NCI-H446 treated with DMSO at 0.1 percent for 48 hours (cell line): ENCODE measurements around the gene MON2.
"Not testable (repeated sequence)": the region's sequence is repeated elsewhere in the genome, so short reads cannot be mapped to it uniquely, and the experiment has no call there.

Experiments used
- DNase-seq: peaks from one replicate; lab custom pipeline; 2025; lab: John Stamatoyannopoulos, UW

MON2 gene, protein sequence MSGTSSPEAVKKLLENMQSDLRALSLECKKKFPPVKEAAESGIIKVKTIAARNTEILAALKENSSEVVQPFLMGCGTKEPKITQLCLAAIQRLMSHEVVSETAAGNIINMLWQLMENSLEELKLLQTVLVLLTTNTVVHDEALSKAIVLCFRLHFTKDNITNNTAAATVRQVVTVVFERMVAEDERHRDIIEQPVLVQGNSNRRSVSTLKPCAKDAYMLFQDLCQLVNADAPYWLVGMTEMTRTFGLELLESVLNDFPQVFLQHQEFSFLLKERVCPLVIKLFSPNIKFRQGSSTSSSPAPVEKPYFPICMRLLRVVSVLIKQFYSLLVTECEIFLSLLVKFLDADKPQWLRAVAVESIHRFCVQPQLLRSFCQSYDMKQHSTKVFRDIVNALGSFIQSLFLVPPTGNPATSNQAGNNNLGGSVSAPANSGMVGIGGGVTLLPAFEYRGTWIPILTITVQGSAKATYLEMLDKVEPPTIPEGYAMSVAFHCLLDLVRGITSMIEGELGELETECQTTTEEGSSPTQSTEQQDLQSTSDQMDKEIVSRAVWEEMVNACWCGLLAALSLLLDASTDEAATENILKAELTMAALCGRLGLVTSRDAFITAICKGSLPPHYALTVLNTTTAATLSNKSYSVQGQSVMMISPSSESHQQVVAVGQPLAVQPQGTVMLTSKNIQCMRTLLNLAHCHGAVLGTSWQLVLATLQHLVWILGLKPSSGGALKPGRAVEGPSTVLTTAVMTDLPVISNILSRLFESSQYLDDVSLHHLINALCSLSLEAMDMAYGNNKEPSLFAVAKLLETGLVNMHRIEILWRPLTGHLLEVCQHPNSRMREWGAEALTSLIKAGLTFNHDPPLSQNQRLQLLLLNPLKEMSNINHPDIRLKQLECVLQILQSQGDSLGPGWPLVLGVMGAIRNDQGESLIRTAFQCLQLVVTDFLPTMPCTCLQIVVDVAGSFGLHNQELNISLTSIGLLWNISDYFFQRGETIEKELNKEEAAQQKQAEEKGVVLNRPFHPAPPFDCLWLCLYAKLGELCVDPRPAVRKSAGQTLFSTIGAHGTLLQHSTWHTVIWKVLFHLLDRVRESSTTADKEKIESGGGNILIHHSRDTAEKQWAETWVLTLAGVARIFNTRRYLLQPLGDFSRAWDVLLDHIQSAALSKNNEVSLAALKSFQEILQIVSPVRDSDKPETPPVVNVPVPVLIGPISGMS (N-terminal part only)

DNA sequence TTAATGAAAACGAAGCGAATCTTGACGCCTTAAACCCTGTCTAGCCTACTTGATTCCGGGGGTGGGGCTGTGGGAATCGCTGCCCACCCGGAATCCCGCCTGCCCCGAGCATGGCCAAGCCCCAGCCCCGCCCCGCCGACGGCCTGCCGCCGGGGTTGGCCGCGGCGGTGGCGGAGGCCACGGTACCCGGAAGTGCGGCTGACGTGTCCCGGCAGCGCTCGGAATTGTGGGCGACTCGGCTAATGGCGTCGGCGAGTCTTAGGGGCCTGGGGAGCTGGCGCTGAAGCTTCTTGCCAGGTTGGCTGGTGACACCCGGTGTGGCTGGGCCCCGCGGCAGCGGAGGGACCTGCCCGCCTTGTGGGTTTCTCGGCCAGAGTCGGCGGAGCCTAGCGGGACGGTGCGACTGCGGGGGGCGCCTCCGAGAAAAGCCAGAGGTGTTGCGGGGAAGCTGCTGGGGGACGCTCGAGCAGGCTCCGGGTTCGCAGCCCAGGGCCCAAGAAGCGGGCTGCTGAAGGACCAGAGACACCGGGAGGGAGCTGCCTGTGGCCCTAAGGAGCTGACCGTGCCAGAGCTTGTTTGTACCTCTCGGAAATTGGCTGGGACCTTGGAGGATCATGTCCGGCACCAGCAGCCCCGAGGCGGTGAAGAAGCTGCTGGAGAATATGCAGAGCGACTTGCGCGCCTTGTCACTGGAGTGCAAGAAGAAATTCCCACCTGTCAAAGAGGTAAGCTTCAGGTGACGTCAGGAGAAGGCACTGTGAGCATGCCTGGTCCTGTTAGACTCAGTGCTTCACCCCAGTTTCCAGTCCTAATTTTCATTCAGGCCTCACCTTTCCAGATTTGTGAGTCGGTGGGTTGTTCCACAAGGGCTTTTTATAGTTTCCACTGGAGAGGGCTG, at the start of gene MON2:
TSS of gene MON2 (plus strand) at position 233 of the 898 bp plus-strand sequence. CDS start at position 615, 382 bp downstream.
- peak; percentile 51 for DNase-seq

DNA sequence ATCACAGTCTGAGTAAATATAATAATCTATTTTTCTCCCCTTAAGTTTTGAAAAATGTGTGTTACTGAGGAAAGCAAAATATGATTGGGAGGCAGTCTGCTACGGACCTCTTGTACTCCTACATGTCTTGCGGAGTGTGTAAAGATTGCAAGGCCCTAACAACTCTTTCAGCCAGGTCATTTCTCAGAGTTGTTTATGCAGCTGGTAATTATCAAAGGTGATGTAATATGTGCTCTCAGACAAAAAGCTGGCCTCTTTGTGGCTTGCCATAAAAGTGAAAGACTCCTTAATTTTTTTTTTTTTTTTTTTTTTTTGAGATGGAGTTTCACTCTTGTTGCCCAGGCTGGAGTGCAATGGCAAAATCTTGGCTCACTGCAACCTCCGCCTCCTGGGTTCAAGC, 40.5 kb upstream of the MON2 start:
- no peak for DNase-seq

DNA sequence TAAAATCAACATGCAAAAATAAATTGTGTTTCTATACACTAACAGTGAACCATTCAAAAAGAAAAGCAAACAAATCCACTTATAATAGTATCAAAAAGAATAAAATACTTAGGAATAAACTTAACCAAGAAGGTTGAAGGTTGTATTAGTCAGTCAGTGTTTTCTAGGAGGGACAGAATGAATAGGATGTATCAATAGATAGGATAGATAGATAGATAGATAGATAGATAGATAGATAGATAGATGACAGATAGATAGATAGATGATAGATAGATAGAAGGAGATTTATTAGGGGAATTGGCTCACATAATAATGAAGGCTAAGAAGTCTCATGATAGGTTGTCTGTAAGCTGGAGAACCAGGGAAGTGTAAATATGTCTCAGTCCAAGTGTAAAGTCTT, 37.2 kb upstream of the MON2 start:
- no peak for DNase-seq

DNA sequence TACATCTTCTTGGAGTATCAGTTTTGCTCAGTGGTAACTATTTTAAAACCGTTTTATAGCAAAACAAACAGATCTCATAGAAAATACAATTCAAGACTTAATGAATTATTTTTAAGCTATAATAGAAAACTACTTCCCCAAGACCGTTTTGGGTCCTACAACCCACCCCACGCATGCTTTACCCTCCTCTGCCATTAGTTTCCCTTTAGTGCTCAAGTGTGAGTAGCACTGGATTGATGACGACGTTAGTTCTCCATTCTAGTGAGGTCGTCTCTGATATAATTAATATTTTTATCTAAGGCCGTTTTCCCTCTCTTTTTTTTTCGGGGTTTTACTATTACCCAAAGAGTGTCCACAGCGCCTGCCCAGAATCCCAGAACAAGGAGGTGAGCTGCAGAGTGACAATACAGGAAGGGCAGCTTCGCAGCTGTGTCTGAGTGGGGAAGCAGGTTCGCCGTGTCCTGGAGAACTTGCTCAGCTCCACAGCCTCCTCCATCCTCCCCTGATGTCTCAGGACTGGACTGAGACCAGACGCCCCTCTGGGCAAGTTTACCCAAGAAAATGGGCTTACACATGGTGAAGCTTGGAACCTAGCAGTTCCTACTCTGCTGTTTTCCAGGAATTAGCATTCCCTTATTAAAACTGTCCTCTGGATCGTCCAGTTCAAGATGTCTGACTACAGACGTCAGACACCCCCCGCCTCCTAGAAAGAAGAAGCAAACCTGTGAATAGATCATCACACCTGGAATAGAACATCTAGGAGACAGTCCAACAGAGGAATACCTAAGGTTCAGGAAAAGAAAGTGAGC, 31.9 kb upstream of the MON2 start:
- DNase-seq: no peak

DNA sequence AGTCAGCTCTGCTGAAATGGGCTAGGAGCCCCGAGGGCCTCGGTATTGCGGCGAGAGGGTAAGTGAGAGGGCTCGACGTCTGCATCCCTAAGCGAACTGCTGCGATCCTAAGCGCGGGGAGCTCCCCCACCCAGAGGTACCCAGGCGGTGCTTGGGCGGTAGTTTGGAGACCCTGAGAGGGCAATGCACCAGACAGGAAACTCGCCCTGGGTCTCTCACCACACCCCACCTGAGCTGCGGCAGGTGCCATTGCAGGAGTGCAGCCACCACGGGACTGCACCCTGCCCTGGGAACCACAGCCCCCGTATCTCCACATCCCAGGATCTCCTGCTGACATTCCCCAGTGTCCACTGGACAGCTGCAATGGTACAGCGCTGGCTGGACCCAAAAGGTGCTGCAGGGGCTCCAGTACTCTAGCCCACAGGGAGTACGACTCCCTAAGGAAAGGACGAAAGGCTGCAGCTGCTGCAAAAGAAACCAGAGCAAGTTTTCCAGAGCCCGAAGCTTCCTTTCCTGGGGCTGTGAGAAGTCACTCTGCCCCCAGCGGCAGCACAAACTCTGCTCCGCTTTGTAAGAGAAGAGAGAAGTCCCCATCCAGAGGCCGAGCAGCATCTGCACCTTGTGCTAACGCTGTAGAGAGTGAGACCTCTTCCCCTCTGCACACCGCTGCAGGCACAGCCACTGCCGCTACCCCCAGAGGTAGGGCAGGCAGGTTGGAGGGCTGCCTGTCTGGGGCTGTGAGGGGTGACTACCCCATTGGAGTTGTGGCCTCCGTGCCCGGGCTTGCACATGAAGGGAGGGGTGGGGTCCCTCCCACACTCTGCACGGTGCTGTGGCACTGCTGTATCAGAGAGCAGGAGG, 31.1 kb upstream of the MON2 start:
- DNase-seq: no peak

DNA sequence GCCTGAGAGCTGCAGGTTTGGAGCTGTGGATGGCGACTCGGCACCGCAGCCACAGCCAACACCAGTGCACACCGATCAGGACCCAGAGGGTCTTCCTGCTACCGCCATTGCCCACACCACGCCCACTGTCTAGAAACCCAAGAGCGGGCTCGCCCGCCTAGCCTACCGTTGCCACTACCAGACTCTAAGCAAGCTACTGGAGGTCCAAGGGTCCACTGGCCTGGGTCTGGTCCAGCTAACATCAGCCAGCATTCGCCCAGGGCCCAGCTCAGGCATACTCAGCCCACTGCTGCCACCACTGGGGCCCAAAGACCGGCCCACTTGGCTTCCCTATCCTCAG, 30.5 kb upstream of the MON2 start:
- no peak for DNase-seq

DNA sequence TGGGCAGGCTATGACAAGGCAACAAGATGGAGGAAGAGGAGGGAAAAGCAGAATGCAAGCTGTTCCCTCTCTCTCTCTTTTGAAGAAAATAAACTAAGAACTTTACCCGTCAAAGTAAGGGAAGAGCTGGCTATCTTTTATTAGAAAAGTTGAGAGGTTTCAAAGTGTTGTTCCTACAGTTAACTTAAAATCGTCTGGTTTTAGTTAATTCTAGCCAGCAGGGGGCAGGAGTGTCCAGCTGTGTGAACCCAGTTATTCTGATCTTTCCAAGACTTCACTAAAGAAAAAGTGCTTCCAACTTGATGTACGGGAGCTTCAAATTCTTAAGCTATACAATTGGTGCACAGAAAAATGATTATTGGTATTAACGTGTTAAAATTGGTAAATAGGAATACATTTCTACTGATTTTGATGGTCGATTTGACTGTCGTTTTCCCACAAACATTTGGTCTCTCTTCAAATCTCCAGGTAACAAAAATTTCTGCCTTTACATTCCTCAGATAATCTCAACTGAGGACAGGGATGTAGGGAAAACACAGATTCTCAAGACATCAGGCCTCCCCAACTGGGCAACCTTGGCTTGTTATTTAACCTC, 28.4 kb upstream of the MON2 start:
- DNase-seq: peak; percentile 0

DNA sequence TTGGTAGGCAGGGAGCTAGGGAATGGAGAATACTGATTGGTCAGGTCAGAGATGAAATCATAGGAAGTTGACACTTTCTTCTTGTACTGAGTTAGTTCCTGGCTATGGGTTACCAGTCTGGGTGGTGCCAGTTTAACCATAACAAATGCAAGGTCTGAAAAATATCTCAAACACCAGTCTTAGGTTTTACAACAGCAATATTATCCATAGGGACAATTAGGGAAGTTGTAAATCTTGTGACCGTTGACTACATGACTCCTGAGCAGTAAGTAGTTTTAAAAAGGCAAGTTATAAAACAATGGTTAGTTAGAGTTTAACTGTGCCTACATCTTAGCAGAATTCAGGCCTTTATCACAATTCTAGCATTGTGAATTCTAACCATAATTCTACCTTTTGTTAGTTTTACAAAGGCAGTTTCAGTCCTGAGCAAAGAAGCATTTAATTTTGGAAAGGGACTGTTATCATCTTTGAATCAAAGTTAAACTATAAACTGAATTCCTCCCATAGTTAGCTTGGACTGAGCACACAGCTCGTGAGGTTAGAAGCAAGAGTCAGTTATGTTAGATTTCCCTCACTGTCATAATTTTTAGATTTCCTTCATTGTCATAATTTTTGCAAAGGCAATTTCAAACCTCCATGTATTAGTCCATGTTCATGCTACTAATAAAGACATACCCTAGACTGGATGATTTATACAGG, 19.7 kb upstream of the MON2 start:
- no peak for DNase-seq

DNA sequence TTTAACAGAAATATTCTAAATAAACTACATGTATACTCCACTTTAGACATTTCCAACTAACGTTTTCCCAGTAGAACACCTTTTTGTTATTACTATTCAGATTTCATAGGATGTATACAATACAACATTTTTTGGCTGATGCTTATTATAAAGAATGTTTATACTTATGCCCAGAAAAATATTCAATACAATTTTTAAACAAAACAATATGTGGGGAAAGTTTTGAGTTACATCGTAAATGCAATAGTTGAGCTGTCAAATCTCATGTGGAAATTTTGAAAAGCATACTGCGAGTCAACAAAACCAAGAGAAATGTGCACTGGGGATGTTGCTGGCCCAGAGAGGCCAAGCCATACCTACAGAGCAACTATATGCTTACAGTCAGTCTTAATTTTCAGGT, 18.2 kb upstream of the MON2 start:
- DNase-seq: no peak

DNA sequence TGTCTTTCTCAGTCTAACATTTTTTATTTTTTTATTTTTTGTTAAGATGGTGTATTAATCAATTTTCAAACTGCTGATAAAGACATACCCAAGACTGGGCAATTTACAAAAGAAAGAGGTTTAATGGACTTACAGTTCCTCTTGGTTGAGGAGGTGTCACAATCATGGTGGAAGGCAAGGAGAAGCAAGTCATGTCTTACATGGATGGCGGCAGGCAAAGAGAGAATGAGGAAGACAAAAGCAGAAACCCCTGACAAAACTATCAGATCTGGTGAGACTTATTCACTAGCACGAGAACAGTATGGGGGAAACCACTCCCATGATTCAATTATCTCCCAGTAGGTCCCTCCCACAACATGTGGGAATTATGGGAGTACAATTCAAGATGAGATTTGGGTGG, 11.2 kb upstream of the MON2 start:
- DNase-seq: not testable (repeated sequence)

DNA sequence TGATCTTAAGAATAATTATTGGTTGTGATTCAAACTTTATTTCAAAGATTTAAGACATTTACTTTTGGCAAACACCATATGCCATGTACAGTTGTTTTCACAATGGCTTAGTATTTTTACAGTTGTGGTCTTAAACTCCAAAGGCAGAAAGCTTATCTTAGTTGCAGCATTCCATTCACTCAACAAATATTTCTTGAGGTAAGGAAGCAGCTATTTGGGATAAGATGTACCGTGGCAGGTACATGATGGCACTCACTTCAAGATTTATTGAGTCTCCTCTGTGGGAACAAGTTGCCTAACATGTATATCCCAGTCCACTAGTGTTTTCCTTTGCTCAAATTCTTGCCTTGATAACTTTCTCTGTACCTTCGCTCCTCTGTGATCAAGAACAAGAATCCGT, 8.0 kb upstream of the MON2 start:
- DNase-seq: no peak

DNA sequence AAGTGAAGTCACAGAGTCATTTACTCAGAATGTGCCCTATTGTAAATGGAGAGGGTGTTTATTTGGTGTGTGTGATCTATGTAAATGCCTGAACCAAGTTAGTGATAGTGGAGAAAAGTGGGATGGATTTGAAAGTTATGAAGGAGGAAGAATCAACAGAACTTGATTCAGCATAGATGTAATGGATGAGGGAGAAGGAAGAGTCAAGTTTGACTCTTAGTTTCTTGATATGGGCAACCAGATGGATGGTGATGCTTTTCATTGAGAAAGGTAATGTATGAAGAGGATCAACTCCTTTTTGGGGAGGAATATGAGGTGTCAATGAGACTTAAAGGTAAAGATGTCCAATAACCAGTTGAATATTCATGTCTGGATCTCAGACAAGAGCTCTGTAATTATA, 6.7 kb upstream of the MON2 start:
- DNase-seq: no peak

DNA sequence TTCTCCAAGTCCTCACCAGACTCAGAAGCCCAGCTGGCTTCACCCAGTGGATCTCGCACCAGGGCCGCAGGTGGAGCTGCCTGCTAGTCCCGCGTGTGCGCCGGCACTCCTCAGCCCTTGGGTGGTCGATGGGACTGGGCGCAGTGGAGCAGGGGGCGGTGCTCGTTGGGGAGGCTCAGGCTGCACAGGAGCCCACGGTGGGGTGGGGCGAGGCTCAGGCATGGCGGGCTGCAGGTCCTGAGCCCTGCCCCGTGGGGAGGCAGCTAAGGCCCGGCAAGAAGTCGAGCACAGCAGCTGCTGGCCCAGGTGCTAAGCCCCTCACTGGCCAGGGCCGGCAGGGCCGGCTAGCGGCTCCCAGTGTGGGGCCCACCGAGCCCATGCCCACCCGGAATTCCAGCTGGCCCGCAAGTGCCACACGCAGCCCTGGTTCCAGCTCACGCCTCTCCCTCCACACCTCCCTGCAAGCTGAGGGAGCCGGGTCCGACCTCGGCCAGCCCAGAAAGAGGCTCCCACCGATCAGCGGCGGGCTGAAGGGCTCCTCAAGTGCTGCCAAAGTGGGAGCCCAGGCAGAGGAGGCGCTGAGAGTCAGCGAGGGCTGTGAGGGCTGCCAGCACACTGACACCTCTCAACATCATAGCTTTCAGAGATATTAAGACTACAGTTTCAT, 5.3 kb upstream of the MON2 start:
- not testable (repeated sequence) for DNase-seq

DNA sequence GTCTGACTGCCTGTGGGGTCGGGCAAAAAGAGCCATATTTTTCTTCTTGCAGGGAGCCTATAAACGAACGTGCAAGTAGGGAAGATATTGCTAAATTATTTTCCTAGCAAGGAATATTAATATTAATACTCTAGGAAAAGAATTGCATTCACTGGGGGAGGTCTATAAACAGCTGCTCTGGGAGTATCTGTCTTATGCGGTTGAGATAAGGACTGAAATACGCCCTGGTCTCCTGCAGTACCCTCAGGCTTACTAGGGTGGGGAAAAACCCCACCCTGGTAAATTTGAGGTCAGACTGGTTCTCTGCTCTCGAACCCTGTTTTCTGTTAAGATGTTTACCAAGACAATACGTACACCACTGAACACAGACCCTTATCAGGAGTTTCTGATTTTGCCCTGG, 3.4 kb upstream of the MON2 start:
- not testable (repeated sequence) for DNase-seq

DNA sequence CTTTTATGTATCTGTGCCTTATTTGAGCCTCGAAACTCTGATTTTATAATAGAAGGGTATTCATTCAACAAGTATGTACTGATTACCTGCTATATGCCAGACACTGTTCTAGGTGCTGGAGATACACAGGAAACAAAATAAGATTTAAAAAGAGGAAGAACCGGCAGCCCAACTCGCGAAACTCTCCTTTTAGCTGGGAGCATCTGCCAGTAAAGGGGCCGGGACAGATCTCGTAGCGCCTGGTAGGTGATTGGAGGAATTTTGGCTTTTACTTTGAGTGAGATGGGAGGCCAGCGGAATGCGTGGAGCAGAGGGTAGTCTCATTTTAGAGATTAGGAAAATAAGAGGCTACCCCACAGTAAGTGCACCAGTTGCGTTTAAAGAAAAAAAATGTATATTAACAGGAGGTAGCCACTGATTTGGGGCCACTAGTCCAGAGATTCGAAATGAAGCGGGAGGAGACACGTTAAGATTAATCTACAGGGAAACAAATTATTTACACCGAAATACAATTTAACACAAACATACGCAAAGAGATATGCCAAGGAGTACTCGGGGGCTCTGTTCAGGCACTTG, 520 bp upstream of the MON2 start:
- no peak for DNase-seq

DNA sequence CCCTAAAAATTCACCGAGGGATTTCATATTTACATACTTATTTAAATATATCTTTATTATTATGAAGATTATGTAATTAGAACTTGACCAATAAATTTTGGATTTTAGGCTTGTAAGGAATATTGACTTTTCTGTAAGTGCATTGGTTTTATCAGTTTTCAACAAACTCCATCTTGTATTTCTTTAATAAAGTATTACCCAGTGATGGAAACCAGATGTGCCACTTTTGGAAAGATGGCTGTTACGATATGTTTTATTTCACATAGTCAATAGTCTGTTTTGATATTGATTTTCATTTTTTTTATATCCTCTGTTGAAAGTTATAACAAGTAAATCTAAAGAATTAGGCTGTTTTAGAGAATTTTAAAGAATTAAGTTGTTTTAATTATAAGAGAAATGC, 1.8 kb downstream of the MON2 start:
- no peak for DNase-seq

DNA sequence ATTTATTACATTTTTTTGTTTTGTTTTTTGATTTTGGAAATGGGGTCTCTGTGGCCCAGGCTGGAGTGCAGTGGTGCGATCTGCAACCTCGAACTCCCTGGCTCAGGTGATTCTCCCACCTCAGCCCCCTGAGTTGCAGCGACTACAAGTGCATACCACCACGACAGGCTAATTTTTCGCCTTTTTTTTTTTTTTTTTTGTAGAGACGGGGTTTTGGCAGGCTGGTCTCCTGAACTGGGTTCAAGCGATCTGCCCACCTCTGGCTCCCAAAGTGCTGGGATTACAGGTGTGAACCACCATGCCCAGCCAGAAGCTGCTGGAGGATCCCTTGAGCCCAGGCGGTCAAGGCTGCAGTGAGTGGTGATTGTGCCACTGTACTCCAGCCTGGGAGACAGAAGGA, 2.3 kb downstream of the MON2 start:
- no peak for DNase-seq

DNA sequence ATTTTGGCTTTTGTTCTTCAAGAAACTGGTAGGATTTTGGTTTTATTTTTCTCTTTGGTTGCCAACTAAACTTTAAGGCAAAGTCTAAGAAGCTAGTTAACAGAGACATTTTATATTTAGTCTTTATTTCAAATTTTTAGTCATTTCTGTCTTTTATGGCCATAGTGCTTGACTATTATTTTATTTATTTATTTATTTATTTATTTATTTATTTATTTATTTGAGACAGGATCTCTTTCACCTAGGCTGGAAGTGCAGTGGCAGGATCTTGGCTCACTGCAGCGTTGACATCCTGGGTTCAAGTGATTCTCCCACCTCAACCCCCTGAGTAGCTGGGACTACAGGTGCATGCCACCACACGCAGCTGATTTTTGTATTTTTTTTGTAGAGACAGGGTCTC, 3.1 kb downstream of the MON2 start:
- DNase-seq: no peak
